ENCODE measurements around the gene MYLK3.
"Not testable (repeated sequence)": the region's sequence is repeated elsewhere in the genome, so short reads cannot be mapped to it uniquely, and the experiment has no call there.

MYLK3 gene

GRCh38 chr16:46747777-46748651 is at the start of gene MYLK3:
Gene MYLK3, minus strand, starts transcription at chr16:46748344. Its CDS starts 151 bp downstream, at chr16:46748193.
- no peak for DNase-seq

- no peak for DNase-seq
These were observed 49.4 kb upstream of the MYLK3 start for GRCh38 chr16:46797501-46797900.

GRCh38 chr16:46796764-46797269 is 48.7 kb upstream of the MYLK3 start:
- DNase-seq: no peak

- no peak for DNase-seq
These were observed 45.7 kb upstream of the MYLK3 start for GRCh38 chr16:46793841-46794240.

GRCh38 chr16:46790599-46791270 is 42.6 kb upstream of the MYLK3 start:
- DNase-seq: no peak

GRCh38 chr16:46789499-46790414 is 41.6 kb upstream of the MYLK3 start:
- DNase-seq: no peak

- no peak for DNase-seq
These were observed 40.8 kb upstream of the MYLK3 start for GRCh38 chr16:46788891-46789474.

GRCh38 chr16:46787909-46788308 is 39.8 kb upstream of the MYLK3 start:
- DNase-seq: no peak

GRCh38 chr16:46785076-46785845 is 37.1 kb upstream of the MYLK3 start:
- DNase-seq: no peak

GRCh38 chr16:46784569-46784968 is 36.4 kb upstream of the MYLK3 start:
- not testable (repeated sequence) for DNase-seq

- DNase-seq: no peak
These were observed 35.7 kb upstream of the MYLK3 start for GRCh38 chr16:46783800-46784199.

GRCh38 chr16:46782320-46782719 is 34.2 kb upstream of the MYLK3 start:
- no peak for DNase-seq

GRCh38 chr16:46777804-46778203 is 29.7 kb upstream of the MYLK3 start:
- DNase-seq: no peak

GRCh38 chr16:46775214-46775613 is 27.1 kb upstream of the MYLK3 start:
- no peak for DNase-seq

- DNase-seq: no peak
These were observed 26.6 kb upstream of the MYLK3 start for GRCh38 chr16:46774743-46775177.

GRCh38 chr16:46772463-46772862 is 24.3 kb upstream of the MYLK3 start:
- DNase-seq: no peak

- DNase-seq: peak; percentile 95
These were observed 20.7 kb upstream of the MYLK3 start for GRCh38 chr16:46768809-46769208.

GRCh38 chr16:46765050-46765449 is 16.9 kb upstream of the MYLK3 start:
- DNase-seq: no peak

GRCh38 chr16:46763147-46763546 is 15.0 kb upstream of the MYLK3 start:
- DNase-seq: peak; percentile 28

GRCh38 chr16:46762583-46762982 is 14.4 kb upstream of the MYLK3 start:
- DNase-seq: no peak

- DNase-seq: no peak
These were observed 11.2 kb upstream of the MYLK3 start for GRCh38 chr16:46759309-46759708.

Data from NCI-H510A (cell line).